ENCODE measurements around the gene IFITM10.

Gene IFITM10

DNA sequence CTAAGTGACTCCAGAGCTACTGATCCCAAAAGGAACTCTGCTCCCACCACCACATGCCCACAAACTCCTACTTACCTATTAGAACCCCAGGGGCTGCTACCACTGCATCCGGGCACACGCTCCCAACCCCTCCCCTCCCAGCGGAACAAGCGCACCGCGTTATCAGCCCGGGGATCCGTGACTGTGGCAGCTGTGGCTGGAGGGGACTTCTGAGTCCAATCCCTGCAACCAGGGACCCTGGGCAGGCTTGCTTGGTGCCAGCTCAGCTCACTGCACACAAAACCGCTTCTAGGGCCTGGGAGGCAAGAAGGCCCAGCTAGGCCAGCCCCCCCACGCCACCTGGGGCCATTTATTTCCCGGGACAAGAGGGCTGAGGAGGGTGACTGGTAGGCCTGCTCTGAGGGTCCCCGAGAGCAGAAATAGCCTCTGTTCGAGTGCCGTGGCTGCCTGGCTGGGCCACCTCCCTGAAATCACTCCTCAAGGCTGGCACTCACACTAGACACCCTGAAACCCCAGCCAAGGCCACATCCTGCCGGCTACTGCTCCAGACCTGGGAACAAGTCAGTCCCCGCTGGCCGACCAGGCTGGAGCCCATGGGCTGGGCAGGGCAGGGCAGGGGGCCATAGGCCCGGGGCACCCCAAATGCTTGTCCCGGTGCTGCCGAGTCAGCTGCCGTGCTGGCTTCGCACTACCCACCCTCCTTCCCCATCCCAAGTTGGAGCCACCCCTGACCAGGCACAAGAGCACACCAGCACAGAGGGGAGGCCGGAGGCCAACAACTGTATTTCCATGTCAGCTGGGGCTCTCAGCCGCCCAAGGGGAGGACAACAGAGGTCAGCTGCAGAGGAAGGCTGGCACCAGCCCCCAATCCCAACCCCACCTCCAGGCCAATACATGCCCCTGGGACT is 1.9 kb upstream of the IFITM10 start:
- CTCF ChIA-PET: interaction anchor here (1.1 to 2.5 kb wide), 3 partner anchors 15 to 248 kb away, joined by 3 to 11 read pairs (median 3); no protein-coding TSS in a partner anchor
- no peak for DNase-seq (ENCODE audit: extremely low spot score)
- POLR2A ChIA-PET: no interaction called here
- TF ChIP-seq, protein P1, sequence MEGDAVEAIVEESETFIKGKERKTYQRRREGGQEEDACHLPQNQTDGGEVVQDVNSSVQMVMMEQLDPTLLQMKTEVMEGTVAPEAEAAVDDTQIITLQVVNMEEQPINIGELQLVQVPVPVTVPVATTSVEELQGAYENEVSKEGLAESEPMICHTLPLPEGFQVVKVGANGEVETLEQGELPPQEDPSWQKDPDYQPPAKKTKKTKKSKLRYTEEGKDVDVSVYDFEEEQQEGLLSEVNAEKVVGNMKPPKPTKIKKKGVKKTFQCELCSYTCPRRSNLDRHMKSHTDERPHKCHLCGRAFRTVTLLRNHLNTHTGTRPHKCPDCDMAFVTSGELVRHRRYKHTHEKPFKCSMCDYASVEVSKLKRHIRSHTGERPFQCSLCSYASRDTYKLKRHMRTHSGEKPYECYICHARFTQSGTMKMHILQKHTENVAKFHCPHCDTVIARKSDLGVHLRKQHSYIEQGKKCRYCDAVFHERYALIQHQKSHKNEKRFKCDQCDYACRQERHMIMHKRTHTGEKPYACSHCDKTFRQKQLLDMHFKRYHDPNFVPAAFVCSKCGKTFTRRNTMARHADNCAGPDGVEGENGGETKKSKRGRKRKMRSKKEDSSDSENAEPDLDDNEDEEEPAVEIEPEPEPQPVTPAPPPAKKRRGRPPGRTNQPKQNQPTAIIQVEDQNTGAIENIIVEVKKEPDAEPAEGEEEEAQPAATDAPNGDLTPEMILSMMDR (IDR thresholded peaks at IDR 0.05; ENCODE audit: control extremely low read depth, extremely low read depth, low read depth, missing control alignments): no peak

DNA sequence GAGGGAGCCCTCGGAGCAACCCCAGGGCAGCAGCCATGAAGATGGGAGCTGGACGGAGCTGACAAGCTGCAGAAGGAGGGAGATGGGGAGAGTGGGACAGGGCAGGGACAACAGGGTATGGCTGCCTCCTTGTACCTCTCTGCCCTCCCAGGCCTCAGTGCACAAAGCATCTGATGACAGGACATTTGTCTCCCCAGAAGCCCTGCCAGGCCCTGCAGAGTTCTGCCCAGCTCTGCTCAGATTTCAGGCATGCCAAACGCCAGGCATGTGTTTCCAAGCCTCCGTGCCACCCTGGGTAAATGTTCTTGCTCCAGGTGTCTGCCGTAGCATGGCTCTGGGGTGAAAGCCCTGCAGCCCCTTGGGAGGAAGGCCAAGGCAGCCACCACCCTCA is 1.1 kb upstream of the IFITM10 start:
- DNase-seq (ENCODE audit: extremely low spot score): no peak
- ChIA-PET POLR2A (no interaction called here), CTCF (interaction anchor here (1.1 to 2.5 kb wide), 3 partner anchors 16 to 249 kb away, joined by 3 to 11 read pairs (median 3); no protein-coding TSS in a partner anchor)
- TF ChIP-seq, protein P1 (IDR thresholded peaks at IDR 0.05; ENCODE audit: control extremely low read depth, extremely low read depth, low read depth, missing control alignments): no peak

DNA sequence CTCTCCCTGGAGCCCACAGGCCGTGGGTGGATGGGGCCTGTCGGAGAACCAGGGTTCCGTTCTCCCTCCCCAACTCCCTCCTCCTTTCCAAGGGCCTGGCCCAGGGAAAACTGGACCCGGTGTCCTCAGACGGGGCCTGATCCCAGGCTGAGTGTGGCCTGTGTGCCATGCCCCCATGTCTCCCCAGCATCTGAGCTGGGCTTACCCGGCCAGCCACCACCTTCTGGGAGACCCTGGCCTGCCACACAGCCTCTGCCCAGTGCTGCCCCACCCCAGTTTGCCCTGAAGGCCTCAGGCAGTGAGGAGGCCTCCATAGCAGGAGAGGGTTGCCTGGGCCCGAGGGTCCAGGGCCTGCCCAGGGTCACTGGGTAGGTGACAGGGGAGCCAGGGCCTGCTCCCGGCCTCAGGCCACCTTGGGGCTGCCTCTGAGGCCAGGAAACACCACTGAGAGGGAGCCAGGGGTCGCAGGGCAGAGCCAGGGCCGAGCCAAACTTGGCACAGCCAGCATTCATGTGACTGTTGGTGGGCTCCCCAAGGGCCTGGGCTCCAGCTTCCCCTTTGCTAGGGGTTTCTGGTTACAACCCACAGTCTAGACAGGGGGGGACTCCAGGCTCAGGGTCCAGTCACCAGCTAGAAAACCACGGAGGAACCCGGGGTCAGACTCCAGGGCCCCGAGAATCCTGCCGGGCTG is 590 bp upstream of the IFITM10 start:
- CTCF ChIA-PET: interaction anchor here (1.1 to 2.5 kb wide), 3 partner anchors 16 to 250 kb away, joined by 3 to 11 read pairs (median 3); no protein-coding TSS in a partner anchor

DNA sequence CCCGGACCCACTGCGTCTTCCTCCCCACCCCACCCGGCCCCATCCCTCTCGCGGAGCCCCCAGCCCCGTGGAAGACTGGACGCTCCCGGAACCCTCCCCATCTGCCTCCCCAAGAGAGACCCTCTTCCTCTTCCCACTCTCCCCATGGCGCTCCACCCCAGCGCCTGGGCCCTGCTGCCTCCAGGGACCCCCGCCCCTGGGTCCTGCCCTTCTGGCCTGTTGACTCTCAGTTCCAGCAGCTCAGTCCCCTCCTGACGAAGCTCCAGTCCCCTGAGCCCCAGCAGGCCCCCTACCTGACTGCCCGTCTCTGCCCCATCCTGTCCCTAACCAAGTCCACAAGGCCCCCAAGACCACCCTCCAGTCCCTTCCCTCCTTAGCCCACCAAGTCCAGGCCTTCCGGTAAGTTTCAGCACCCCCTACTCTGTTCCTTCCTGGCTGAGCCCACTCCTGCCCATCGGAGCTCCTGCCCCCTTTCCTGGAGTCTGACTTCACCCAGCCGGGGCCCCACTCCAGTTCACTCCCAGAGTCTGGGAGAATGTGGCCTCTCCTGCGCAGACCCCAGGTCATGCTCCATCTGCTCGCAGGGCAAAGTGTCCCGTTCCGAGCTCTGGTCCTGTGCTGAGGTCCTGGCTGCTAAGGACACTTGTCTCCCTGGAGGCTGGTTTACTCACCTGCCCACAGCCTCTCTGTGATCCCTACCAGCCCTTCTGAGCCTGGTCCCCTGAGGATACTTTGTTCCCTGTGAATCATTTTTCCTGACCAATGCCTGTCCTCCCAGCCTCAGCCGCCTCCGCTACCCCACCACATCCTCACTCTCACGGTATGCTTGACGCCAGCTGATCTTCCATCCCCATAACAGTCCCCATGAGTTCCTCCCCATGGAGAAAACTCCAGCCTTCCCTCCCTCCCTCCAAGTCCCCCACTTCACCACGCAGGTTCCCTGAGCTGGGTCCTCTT is 722 bp downstream of the IFITM10 start:
- POLR2A ChIA-PET: no interaction called here
- CTCF ChIA-PET: interaction anchor here (1.4 to 2.5 kb wide), 2 partner anchors 56 to 198 kb away, joined by 3 to 11 read pairs; no protein-coding TSS in a partner anchor
- no peak for DNase-seq (ENCODE audit: extremely low spot score)
- TF ChIP-seq, protein P1 (IDR thresholded peaks at IDR 0.05; ENCODE audit: control extremely low read depth, extremely low read depth, low read depth, missing control alignments): no peak

More for the DNA sequence above, 590 bp upstream of the IFITM10 start:
- POLR2A ChIA-PET: no interaction called here
- DNase-seq (ENCODE audit: extremely low spot score): no peak
- TF ChIP-seq, protein P1 (IDR thresholded peaks at IDR 0.05; ENCODE audit: control extremely low read depth, extremely low read depth, low read depth, missing control alignments): no peak

DNA sequence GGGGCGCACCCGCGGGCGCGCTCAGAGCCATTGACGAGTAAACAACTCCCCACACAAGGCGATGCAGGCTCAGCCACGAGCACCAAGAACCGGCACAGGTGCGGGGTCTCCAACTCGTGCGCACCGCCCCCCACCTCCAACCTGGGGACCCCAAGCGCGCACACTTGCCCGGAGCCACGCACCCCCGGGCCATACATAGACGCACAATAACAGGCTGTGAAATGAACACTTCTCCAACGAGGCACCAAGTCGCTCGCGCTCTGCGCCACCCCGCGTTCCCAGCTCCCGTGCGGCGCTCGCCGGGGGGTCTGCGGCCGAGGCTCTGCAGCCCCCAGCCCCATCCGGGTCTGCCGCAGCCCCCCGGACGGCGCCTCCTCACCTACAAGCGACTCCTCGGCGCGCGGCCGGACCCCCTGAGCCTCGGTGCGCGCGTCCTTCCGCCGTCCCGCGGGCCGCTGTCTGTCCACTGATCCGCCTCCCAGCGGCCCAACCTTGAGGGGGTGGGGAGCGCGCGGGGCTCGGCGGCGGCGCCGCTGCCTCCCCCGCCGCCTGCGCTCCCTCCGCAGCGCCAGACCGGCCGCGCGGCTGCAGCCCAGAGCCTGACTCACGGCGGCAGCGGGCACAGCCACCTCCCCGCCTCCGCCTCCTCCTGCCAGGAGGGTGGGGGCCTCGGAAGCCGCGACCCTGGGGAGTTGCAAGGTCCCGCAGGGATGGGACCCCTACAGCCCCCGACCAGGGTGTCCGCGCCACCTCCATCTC is 1.6 kb downstream of the IFITM10 start:
- ChIA-PET CTCF (interaction anchor here (1.4 kb wide), 1 partner anchor 199 kb away, joined by 3 read pairs; no protein-coding TSS in a partner anchor), POLR2A (no interaction called here)
- DNase-seq (ENCODE audit: extremely low spot score): no peak
- TF ChIP-seq, protein P1 (IDR thresholded peaks at IDR 0.05; ENCODE audit: control extremely low read depth, extremely low read depth, low read depth, missing control alignments): no peak

Measured in GM10248 (cell line).